Tongue (tissue), 2 donors: ENCODE measurements around the gene ADGRD1. TPM values are rescaled to one million over a fixed set of nuclear protein-coding genes. Genes with fewer than 3 reads are reported as not detected.

Experiments used
- DNase-seq: peaks from one replicate; pipeline ENCODE4 v3.0.0-alpha.2; 2015
- total RNA-seq: library from RNA; depleted of rRNA; stranded (reverse); fragments of >200 nt; gene quantifications from one replicate; pipeline ENCODE4 v1.2.3, GENCODE V29; 2014

The ADGRD1 gene
- total RNA-seq, 1 donor from 2014 or later: 16.4 TPM

DNA sequence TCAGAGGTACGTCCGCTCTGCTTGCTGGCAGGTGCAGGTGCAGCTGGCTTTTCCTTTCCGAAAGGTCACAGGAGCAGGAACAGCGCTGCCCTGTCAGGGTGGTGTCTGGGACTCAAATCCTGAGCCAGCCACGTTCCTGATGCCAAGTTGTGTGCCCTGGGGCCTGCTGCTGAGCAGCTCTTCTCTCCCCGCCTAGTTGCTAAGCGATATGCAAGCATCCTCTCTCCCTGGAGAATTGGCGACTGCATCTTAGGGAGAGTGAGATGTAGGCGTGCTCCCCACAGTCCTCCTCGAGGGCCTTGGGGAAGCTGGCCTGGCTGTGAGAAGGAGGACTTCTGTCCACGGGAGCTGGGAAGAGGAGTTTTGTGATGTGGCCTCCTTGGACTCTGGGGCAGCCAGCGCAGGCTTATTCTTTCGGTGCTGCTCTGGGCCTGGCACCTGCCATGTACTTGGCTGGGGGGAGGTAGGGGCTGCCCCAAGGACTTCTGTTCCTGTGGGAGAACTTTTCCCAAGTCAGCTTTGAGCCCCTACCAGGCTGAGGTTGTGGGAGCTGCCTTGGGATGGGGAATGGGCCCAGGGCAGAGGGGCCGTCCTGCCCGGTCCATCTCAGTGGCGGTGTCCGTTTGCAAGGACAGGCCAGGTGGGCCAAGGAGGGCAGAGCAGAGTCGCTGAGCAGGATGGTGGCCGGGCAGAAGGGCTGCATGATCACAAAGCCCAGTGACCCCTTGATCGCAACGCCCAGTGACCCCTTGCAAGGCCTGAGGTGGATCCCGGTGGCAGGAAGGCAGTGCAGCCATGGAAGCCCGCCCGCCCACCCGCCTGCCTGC, 183.5 kb downstream of the ADGRD1 start:
- no peak for DNase-seq

DNA sequence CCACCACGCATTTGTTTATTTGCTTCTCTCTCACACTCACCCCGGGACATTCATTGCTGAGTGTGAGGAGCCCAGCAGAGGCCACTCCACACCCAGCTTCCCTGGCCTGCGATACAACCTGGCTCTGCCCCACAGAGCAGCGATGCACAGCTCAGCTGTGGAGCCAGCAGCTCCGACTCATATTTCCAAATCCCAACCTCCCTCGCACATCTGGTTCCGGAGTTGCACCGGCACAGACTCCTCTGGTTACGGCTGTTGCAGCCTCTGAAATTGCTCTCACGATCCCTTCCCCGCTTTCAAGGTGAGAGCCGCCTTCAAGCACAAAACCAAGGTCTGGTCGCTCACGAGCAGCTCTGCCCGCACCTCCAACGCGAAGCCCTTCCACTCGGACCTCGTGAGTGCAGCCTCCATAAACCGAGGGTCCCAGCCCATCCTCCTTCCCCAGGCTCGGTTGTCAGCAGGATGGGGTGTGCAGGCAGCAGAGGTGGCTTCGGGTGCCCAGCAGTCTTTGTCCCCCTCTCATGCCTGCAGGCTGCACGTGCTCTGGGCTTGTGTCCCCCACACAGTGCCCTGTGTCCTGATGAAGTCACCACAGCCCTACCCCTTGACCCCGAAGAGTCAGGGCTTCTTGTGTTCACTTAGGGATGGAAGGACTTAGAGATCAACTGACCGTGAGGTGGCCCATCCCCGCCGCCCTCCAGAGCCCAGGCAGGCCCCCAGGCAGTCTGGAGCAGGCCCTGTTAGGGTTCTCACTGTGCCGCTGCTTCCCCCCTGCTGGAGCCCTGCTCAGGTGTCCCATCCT, 184.3 kb downstream of the ADGRD1 start:
- DNase-seq: peak; percentile 87

DNA sequence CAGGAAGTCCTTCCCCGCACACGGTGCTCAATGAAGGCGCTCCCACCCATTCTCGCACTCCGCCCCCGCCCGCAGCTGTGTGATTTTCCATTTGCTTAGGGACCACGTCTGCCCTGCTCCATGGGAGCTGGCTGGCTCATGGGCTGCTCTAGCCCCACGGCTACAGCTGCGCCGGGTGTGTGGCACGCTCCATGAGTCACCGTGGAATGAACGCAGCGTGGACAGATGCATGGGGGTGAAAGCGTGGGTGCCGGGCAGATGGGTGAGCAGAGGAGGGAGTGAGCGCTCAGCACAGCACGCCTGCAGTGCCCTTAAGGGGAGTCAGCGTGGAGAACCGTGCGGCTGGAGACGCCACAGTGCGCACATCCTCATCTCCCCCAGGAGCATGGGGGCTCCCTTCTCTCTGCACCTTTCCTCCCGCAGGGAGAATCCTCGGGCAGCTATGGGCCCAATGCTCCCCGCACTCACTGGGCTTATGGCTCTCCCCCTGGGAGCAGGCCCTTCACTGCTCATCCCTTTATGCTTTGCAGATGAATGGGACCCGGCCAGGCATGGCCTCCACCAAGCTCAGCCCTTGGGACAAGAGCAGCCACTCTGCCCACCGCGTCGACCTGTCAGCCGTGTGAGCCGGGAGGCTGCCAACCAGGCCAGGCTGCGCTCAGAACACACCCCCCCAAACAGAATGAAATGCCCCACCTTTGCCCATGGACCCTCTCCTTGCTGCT, 185.1 kb downstream of the ADGRD1 start:
- DNase-seq: no peak

DNA sequence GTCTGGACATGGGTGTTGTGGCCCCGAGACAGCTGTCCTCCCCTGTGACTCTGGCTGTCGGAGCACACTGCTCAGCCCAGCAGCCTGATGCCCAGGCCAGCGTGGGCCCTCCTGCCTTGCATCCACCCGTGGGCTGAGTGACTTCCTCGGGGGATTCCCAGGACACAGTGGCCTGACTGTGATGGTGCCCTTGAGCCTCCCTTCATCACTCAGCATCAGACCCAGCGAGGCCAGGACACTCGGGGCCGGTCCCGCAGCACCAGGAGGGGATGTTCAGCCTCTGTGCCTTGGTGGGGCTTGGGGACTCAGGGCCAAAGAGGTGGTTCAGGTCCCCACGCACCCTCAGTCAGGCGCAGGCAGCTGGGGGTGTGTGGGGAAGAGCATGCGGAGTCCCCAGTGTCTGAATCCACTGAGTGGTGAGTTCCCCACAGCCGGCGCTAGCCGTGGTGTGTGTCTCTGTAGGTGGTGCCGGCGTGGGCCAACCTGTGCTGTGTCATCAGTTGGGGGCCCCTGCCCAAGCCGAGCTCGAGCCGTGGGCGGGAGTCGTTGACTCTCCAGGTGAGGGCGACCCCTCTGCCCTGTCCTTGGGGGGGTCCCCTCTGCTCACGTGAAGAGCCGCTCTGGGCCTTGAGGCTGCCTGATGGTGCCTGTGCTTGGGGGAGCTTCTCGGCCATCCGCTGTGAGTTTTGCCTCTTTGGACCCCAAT, 185.8 kb downstream of the ADGRD1 start:
- no peak for DNase-seq

DNA sequence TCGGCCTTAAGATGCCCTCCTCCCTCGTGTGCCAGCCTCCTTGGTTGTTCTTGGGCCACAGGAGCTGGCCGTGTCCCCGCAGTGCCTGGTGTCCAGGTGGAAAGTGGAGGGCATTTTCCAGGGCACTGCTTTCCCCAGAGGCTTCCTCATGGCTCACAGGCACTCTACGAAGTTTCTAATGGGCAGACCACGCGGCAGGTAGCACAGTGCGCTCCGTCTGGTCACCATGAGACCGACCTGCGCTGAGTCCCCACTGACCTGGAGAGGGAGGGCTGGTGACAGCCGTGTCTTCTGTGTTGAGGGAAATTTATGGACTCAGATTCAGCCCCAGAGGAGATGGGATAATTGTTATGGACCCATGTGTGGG, 186.3 kb downstream of the ADGRD1 start:
- DNase-seq: no peak

DNA sequence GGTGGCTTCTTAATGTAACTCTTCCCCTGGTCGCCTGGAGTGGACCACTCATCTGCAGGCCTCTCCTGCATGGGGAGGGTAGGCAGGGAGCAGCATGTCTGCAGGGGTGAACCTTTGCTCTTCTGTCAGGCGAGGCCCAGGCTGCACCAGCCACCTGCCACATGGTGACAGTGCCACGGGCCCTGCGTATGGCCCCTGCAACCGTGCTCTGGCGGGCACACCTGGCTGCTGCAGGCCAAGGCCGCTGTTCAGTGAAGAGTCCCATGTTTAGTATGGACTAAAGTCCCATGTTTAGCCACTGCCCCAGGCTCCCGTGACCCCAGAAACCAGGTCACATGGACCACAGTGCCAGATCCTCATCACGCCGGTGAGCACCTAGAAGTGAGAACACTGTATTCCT, 187.0 kb downstream of the ADGRD1 start:
- DNase-seq: no peak

DNA sequence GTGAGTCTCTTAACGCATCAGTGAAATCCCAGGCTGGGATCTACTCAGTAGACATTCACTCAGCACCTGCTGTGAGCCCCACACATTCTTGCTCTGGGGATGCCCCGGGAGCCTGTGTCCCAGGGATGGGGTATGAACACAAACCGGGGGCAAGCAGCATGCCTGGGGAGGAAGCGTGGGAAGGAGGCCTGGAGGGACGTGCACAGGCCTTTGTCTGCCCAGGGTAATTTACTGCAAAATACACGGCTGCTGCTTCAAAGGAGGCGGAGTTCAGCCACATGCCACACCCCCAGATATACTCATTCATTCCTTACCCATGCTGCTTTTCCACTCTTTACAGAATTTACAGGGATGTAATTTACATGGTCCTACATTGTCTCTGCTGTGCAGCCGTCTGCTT, 187.8 kb downstream of the ADGRD1 start:
- DNase-seq: no peak

DNA sequence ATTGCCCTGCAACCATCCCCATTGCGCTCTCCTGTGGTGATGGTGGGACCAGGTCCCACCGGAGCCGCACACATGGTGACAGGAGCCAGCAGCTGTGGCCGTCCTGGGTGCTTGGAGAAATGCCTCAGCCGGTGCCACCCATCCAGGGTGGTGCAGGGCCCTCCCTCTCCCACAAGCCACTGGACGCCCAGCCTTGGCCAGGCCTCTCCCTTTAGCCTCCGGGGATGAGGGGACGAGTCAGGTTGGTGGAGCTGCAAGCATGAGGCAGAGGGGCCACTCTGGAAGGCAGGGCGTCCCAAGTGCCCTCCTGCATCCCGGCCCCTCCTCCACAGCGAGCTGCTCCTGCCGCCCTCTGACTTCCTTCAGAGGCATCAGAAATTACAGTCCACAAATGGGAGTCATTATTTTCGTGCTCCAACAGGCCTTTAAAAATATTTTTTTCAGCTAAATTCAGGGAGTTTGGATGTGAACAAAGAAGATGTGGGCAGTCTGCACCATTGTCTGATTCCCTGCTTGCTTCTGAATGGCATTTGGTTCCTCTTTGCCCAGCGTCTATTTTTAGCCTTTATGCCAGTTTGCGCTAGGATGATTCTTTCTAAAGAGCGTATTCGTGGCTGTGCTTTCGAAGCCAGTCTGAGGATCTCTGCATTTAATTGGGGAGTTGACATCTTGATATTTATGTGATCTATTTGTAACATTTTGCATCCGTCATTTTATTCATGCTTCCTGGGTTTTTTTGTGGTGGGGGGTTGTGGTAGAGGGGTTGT, 189.4 kb downstream of the ADGRD1 start:
- DNase-seq: peak; percentile 19

DNA sequence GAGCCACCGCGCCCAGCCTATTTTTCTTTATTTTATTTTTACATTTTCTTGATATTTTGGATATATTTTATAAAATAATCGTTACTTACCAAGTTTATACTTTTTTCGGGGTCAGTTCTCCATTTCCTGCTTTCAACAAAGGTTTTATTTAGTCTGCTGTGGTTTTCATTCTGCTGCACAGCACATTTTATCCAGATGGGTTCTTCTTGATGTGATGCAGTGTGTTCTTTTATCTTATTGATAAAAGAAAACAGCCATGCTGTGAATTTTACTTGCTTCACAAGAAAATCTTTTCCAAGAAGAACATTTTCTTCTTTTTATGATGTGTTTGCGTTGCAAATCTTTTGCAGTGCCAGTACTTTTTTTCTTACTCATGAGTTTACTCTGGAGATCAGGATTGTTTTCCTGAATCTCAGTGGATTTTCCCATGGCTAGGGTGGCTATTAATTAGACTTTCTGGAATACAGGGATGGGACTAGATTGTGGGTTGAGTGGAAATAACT, 192.5 kb downstream of the ADGRD1 start:
- no peak for DNase-seq

DNA sequence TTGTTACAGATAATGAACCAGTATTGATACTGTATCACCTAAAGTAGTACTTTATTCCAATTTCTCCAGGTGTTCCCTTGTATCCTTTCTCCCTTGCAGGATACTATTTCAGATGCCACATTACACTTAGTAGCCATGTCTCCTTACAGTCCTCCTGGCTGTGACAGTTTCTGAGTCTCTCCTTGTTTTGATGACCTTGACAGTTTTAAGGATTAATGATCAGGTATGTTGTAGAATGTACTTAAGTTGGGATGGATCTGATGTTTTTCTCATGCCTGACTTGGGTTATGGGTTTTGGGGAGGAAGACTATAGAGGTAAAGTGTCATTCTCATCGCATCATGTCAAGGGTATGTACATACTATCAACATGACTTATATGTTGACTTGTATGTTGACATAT, 193.6 kb downstream of the ADGRD1 start:
- no peak for DNase-seq

DNA sequence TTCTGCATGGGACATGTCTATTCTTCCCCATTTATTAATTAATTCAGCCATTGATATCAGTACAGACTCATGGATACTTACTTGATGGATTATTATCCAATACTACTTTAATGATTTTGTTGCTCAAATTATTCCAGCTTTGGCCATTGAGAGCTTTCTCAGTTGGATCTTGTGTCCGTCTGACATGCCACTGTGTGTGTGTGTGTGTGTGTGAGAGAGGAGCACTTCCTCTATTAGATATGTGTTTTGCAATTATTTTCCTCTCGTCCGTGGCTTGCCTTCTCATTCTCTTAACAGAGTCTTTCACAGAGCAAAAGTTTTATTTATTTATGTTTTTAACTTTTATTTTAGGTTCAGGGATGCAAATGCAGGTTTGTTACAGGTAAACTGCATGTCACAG, 194.2 kb downstream of the ADGRD1 start:
- no peak for DNase-seq

DNA sequence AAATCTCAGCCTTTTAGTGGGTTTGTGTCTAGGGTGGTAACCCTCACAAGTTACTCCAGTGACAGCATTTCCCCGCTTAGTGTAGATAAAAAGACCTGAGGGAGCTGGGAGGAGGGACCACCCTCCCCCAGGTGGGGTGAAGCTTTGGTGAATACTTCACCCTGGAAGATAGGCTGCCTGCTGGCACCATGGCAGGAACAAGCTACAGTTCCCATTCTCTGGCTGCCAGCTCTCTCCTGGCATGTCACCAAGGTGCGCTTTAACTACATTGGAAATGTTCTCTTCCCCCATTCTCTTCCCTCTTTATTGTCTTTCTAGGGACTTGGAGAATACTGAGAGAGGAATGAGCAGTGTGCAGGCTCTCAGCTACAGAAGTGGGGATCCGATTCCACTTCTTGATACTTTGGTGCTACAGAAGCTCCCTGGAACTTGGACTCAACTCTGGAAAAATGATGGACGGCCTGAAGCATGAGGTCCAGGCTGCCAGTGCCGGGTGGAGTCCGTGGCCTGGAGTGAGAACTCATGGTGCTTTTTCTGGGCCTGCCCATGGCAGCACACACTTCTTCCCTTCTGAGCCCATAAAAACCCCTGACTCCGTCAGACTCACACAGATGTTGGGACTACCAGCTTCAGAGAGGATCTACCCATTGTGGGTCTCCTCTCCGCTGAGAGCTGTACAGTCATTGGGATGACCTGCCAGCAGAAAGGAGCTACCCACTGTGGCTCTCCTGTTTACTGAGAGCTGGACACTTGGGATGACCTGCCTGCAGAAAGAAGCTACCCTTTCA, 198.0 kb downstream of the ADGRD1 start:
- DNase-seq: no peak

DNA sequence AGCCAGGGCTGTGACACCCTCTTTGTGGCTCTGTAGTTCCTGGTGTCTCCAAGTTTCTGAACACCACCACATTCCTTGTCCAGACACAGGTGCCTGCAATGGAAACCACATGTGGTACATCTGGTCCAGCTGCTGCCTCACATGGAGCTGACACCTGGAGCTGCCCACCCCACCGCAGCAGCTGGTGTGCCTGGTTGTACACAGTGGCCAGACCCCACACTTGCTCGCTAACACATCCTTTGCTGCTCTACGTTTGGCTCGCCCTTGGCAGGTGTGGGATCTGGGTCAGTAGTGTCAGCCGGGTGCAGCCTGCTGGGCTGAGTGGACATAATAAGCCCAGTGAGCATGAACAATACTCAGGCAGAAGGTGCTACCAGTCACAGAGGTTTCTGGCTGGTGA, 198.9 kb downstream of the ADGRD1 start:
- DNase-seq: no peak

DNA sequence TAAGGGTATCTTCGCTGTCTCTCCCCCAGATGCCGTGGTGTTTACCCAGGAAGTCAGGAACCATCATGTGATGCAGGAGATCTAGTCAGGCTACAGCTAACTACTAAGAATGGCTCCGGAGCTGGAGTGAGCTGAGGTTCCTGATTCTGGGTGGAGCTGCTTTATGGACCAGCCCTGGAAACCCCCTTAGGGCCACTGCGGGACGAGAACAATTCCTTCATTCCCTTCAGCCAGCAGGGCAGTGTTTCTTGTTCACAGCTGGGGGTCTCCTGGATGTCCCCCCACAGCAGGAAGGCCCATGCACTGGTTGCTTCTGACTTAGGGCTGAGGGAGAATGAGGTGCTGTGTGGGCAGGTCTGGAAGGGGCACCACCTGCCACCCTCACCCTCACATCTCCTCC, 199.3 kb downstream of the ADGRD1 start:
- no peak for DNase-seq

DNA sequence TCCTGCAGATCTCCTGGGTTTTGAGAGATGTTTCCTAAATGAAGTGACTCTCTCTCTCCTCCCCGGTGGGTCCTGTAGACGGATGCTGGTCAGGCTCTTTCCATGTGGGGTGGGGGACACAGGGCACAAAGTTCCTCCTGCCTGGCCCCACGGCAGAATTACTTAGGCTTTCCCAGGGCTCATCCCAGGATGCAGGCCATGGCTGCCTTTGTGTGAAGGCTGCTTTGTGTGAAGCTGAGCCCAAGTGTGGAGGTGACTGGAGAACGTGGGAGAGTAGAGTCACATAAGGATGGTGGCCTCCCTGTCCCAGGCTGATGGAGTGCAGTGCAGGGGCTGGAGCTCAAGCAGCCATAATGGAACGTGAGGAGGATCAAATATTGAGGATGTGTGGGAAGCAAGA, 200.2 kb downstream of the ADGRD1 start:
- DNase-seq: no peak

DNA sequence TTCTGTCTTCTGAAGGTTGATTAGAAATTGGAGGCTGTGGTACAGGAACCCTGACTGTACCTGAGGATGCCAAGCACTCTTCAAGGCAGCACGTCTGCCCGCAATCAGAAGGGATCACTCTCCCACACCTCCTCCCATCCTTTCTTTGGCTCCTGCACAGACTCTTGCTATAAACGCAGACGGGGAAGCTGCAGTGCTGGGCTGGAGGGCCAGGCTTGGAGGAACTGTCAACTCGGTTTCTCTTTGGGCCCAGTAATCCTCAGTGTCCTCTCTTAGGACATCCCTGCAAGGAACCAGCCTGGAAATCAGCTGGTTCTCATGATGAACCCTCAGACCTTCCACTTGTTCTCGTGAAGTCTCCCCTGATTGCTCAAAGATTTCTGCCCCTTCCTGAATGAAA, 201.4 kb downstream of the ADGRD1 start:
- no peak for DNase-seq

DNA sequence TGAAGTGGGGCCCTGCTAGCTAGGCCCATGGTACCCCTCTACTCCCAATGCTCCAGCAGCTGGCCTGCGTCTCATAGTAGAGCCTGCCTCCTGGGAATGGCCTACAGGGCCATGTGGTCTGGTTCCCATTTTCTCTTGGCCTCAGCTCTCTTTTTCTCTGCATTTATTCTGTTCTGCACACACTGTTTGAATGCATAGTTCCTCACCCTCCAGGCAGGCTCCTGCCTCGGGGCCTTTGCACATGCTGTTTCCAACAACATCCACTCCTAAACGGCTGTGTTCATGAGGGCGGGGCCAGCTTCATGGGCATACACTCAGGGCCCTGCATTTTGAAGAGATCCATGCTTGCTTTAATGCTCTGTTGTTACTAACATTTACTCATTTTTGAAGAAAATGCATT, 204.0 kb downstream of the ADGRD1 start:
- no peak for DNase-seq

DNA sequence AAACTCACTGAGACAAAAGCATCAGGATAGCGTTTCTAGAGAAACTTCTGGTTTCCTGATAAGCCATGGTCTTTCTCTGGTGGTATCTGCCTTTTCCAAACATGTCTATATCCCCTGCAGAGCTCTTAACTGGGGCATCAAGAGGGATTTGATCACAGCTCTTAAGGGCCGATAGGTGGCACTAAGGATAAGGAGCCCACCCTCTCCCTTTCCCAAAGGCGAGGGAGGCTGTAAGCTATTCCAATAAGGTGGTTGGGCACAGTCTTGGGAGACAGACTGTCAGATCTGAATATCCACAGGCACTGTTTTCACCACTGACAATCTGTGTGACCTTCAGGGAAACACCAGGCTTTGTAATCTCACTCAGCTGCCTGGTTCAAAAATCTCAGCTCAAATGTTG, 206.0 kb downstream of the ADGRD1 start:
- no peak for DNase-seq

DNA sequence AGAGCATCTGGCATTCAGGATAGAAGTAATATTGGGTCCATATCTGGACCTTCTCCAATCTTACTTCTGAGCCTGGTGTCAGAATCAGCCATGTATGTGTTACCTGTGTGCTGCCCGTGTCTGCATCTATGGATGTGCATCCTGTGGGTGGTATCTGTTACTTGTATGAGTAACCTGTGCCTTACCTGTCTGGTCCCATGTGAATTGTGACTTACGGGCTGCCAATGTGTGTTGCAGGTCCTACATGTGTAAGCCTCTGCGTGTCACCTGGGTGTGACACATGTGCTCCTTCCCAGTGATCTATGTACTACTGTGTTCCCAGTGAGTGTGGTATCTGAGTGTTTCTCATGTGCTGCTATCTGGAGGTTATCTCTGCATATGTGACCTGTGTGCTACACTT, 208.4 kb downstream of the ADGRD1 start:
- no peak for DNase-seq

DNA sequence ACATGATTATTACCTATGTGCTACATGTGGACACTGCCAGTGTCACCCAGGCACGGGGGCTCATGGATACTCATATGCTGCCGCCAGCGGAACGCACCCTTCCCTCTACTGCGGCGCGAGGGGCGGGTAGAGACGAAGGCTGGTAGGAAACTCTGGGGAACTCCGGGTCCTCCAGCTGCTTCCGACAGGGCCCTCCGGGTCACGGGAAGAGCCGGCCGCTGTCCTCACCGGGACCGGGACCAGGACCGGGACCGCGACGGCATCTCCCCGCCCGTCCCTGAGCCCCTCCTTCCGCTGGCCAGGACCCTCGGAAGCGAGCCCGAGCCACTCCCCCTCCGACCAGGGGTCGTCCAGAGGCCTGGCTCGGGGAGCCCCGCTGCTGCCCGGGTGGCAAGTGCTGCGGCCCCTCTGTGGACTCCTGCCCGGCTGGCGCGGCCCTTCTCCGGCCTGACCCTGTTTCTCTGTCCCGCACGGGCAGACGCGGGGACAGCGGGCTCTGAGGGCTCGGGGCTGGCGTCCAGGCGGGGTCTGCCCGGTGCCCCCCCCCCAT, 209.6 kb downstream of the ADGRD1 start:
- DNase-seq: no peak
